ENCODE results near the gene RIOK1.

The RIOK1 gene

DNA sequence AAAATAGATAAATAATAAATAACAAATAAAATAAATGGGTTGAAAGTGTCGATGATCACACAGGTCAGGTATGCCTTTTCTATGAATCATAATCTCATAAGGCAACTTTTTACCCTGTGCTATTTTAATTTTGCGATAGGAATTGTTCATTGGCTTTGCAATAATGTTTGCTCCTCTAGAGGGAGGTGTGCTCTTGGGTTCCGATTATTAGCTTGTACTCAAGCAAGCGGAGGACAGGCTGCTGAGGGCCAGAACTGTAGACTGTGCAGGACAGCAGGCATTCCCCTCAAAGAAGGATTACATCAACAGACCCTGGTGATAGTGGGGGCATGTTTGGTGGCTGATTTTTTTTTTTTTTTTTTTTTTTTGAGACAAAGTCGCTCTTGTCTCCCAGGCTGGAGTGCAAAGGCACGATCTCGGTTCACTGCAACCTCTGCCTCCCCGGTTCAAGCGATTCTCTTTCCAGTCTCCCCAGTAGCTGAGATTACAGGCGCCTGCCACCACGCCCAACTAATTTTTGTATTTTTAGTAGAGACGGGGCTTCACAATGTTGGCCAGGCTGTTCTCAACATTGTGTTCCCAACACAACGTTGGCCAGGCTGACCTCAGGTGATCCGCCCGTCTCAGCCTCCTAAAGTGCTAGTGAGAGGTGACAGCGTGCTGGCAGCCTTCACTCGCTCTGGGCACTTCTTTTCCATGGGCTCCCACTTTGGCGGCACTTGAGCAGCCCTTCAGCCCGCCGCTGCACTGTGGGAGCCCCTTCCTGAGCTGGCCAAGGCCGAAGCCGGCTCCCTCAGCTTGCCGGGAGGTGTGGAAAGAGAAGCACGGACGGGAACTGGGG lies 35.6 kb downstream of the RIOK1 start:
- no peak for TF ChIP-seq TAF1 (IDR thresholded peaks at IDR 0.05; ENCODE audit: borderline replicate concordance, insufficient read depth, low read length)
- TF ChIP-seq REST (IDR thresholded peaks at IDR 0.05; ENCODE audit: insufficient read depth in 1 of 2, low read depth in 2 of 2, low read length in 2 of 2) = no peak
- no peak for TF ChIP-seq SIN3A (IDR thresholded peaks at IDR 0.05; ENCODE audit: borderline replicate concordance, insufficient read depth, low read length)
- no peak for TF ChIP-seq FOXP2 (optimal IDR thresholded peaks at IDR 0.05; ENCODE audit: borderline replicate concordance, extremely low read depth, extremely low read length, insufficient read depth)
- no peak for TF ChIP-seq POLR2AphosphoS5 (IDR thresholded peaks at IDR 0.05; ENCODE audit: low read depth, low read length)

DNA sequence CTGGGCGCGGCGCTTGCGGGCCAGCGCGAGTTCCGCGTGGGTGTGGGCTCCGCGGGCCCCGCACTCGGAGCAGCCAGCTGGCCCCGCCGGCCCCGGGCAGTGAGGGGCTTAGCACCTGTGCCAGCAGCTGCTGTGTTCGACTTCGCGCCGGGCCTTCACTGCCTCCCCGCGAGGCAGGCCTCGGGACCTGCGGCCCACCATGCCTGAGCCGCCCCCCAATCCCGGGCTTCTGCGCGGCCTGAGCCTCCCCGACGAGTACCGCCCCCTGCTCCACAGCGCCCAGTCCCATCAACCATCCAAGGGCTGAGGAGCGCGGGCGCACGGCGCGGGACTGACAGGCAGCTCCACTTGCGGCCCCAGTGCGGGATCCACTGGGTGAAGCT lies 36.2 kb downstream of the RIOK1 start:
- TF ChIP-seq POLR2AphosphoS5 (IDR thresholded peaks at IDR 0.05; ENCODE audit: low read depth, low read length) (no peak), TAF1 (IDR thresholded peaks at IDR 0.05; ENCODE audit: borderline replicate concordance, insufficient read depth, low read length) (no peak), FOXP2 (optimal IDR thresholded peaks at IDR 0.05; ENCODE audit: borderline replicate concordance, extremely low read depth, extremely low read length, insufficient read depth) (no peak), REST (IDR thresholded peaks at IDR 0.05; ENCODE audit: insufficient read depth in 1 of 2, low read depth in 2 of 2, low read length in 2 of 2) (no peak), SIN3A (IDR thresholded peaks at IDR 0.05; ENCODE audit: borderline replicate concordance, insufficient read depth, low read length) (no peak)

GRCh38 chr6:7426447-7427169 lies 37.0 kb downstream of the RIOK1 start:
- TF ChIP-seq REST (IDR thresholded peaks at IDR 0.05; ENCODE audit: insufficient read depth in 1 of 2, low read depth in 2 of 2, low read length in 2 of 2) (no peak), POLR2AphosphoS5 (IDR thresholded peaks at IDR 0.05; ENCODE audit: low read depth, low read length) (no peak), SIN3A (IDR thresholded peaks at IDR 0.05; ENCODE audit: borderline replicate concordance, insufficient read depth, low read length) (no peak), FOXP2 (optimal IDR thresholded peaks at IDR 0.05; ENCODE audit: borderline replicate concordance, extremely low read depth, extremely low read length, insufficient read depth) (no peak), TAF1 (IDR thresholded peaks at IDR 0.05; ENCODE audit: borderline replicate concordance, insufficient read depth, low read length) (no peak)

GRCh38 chr6:7431313-7431673 lies 41.7 kb downstream of the RIOK1 start:
- TF ChIP-seq POLR2AphosphoS5 (IDR thresholded peaks at IDR 0.05; ENCODE audit: low read depth, low read length) (no peak), REST (IDR thresholded peaks at IDR 0.05; ENCODE audit: insufficient read depth in 1 of 2, low read depth in 2 of 2, low read length in 2 of 2) (no peak), FOXP2 (optimal IDR thresholded peaks at IDR 0.05; ENCODE audit: borderline replicate concordance, extremely low read depth, extremely low read length, insufficient read depth) (no peak), SIN3A (IDR thresholded peaks at IDR 0.05; ENCODE audit: borderline replicate concordance, insufficient read depth, low read length) (no peak), TAF1 (IDR thresholded peaks at IDR 0.05; ENCODE audit: borderline replicate concordance, insufficient read depth, low read length) (no peak)
